Nephron (organoid): Measurements from ENCODE around the gene TLE1.

Experiments used
- H3K27ac Mint-ChIP-seq, 3 experiments: 2 replicates each; pipeline ENCODE4 v1.8.0; 2020; ENCODE audit warnings: mixed read lengths in 3 of 3, mild to moderate bottlenecking in 2 of 3, moderate library complexity in 1 of 3
- H3K27me3 Mint-ChIP-seq: 2 replicates; pipeline ENCODE4 v1.8.0; 2021; ENCODE audit warnings: low read depth, mild to moderate bottlenecking, moderate library complexity, mixed read lengths
- H3K36me3 Mint-ChIP-seq: 2 replicates; pipeline ENCODE4 v1.8.0; 2020; ENCODE audit warnings: low read depth, mixed read lengths
- H3K4me1 Mint-ChIP-seq: 2 replicates; pipeline ENCODE4 v1.8.0; 2020; ENCODE audit warnings: mixed read lengths
- H3K4me3 Mint-ChIP-seq, 3 experiments: 2 replicates each; pipeline ENCODE4 v1.8.0; 2020; ENCODE audit warnings: mild to moderate bottlenecking in 3 of 3, mixed read lengths in 3 of 3, moderate library complexity in 2 of 3
- H3K9me3 Mint-ChIP-seq: 2 replicates; pipeline ENCODE4 v1.8.0; 2020; ENCODE audit warnings: mixed read lengths
- CTCF ChIP-seq, 3 experiments: fragments of 200-600 bp; sonication (generic); IDR thresholded peaks; one replicate each; pipeline ENCODE4 v1.5.0; 2021; ENCODE audit warnings: antibody characterized with exemption in 3 of 3; ENCODE audit not compliant: unreplicated experiment in 3 of 3

Gene TLE1

GRCh38 chr9:81591791-81592190 lies 97.6 kb downstream of the TLE1 start:
- Mint-ChIP-seq H3K4me1 (peaks cover 47% of the 10 kb centered on the region), H3K4me3 (no peak overlapping the region)
- no peak for TF ChIP-seq CTCF (IDR thresholded peaks at IDR 0.05; ENCODE audit: unreplicated experiment in 3 of 3)

GRCh38 chr9:81590688-81591087 lies 98.7 kb downstream of the TLE1 start:
- peaks cover 95% of the 10 kb centered on the region for H3K36me3 Mint-ChIP-seq
- H3K27me3 Mint-ChIP-seq, result no peaks in the 10 kb centered on the region
- H3K4me1 Mint-ChIP-seq, result peaks cover 37% of the 10 kb centered on the region
- H3K27ac Mint-ChIP-seq, result peak overlapping the region in 1 of 3 experiments; percentile 35
- no peaks in the 10 kb centered on the region for H3K9me3 Mint-ChIP-seq
- TF ChIP-seq CTCF (IDR thresholded peaks at IDR 0.05; ENCODE audit: unreplicated experiment in 3 of 3), result no peak
- no peak overlapping the region for H3K4me3 Mint-ChIP-seq

More at GRCh38 chr9:81591791-81592190, 97.6 kb downstream of the TLE1 start:
- Mint-ChIP-seq H3K9me3 (no peaks in the 10 kb centered on the region), H3K27me3 (no peaks in the 10 kb centered on the region), H3K27ac (no peak overlapping the region), H3K36me3 (peaks cover 95% of the 10 kb centered on the region)

- Mint-ChIP-seq H3K36me3 (peaks cover 98% of the 10 kb centered on the region), H3K4me1 (peaks cover 37% of the 10 kb centered on the region), H3K4me3 (no peak overlapping the region), H3K27ac (peak overlapping the region in 1 of 3 experiments; percentile 35), H3K27me3 (no peaks in the 10 kb centered on the region), H3K9me3 (no peaks in the 10 kb centered on the region)
- TF ChIP-seq CTCF (IDR thresholded peaks at IDR 0.05; ENCODE audit: unreplicated experiment in 3 of 3), result no peak
Measured at GRCh38 chr9:81589819-81590218, 99.5 kb downstream of the TLE1 start.

- H3K9me3 Mint-ChIP-seq, result no peaks in the 10 kb centered on the region
- peaks cover 98% of the 10 kb centered on the region for H3K36me3 Mint-ChIP-seq
- TF ChIP-seq CTCF (IDR thresholded peaks at IDR 0.05; ENCODE audit: unreplicated experiment in 3 of 3), result no peak
- no peak overlapping the region for H3K4me3 Mint-ChIP-seq
- no peaks in the 10 kb centered on the region for H3K27me3 Mint-ChIP-seq
- H3K4me1 Mint-ChIP-seq, result peaks cover 37% of the 10 kb centered on the region
- peak overlapping the region; percentile 35 to 83 (median 60) for H3K27ac Mint-ChIP-seq
Measured at GRCh38 chr9:81589392-81589791, 100.0 kb downstream of the TLE1 start.

GRCh38 chr9:81588148-81588871 lies 101.0 kb downstream of the TLE1 start:
- H3K36me3 Mint-ChIP-seq, result peaks cover 98% of the 10 kb centered on the region
- peak overlapping the region; percentile 35 to 92 (median 83) for H3K27ac Mint-ChIP-seq
- no peak for TF ChIP-seq CTCF (IDR thresholded peaks at IDR 0.05; ENCODE audit: unreplicated experiment in 3 of 3)
- H3K27me3 Mint-ChIP-seq, result no peaks in the 10 kb centered on the region
- H3K9me3 Mint-ChIP-seq, result no peaks in the 10 kb centered on the region
- H3K4me3 Mint-ChIP-seq, result no peak overlapping the region
- peaks cover 37% of the 10 kb centered on the region for H3K4me1 Mint-ChIP-seq

- no peak for TF ChIP-seq CTCF (IDR thresholded peaks at IDR 0.05; ENCODE audit: unreplicated experiment in 3 of 3)
- Mint-ChIP-seq H3K27ac (peak overlapping the region in 1 of 3 experiments; percentile 35), H3K4me1 (peaks cover 31% of the 10 kb centered on the region), H3K36me3 (peaks cover 99% of the 10 kb centered on the region), H3K27me3 (no peaks in the 10 kb centered on the region), H3K4me3 (no peak overlapping the region), H3K9me3 (no peaks in the 10 kb centered on the region)
Measured at GRCh38 chr9:81586786-81587185, 102.6 kb downstream of the TLE1 start.
